ENCODE results near the gene ZC3H18.

DNA sequence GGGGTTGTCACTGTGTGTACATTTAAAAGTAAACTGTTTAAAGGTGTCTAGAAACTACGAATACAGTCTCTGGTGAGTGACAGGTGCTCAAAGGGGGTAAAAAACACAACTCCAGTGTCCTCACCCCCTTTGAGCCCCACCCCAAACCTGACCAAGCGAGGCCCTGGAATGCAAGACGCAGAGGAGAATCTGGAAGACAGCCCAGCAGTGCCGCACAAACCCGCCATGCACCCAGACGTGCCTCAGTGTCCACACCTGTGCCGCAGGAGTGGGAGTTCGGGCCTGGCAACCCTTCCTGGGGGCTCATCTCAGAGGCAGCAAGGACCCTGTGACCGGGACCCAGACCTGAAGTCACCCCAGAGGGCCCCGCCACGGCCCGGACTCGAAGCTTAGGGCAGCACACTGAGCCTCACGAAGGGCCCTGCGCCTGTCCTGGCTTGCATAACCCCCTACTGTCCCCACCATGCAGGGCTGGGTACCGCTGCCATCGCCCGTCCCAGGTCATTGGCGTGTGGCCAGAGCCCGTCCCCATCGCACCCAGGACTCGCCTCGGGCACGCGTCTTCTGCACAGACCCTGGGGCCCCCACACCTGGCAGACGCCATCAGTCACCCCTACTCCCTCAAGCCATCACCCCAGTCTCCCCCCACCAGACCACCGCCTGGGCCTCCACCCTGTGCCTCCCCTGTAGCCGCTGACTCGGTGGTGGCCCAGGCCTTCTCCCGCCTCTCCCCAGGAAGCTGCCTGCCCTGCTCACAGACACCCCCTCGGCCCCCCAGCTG lies 33.0 kb upstream of the ZC3H18 start:
- TF ChIP-seq, protein P1, sequence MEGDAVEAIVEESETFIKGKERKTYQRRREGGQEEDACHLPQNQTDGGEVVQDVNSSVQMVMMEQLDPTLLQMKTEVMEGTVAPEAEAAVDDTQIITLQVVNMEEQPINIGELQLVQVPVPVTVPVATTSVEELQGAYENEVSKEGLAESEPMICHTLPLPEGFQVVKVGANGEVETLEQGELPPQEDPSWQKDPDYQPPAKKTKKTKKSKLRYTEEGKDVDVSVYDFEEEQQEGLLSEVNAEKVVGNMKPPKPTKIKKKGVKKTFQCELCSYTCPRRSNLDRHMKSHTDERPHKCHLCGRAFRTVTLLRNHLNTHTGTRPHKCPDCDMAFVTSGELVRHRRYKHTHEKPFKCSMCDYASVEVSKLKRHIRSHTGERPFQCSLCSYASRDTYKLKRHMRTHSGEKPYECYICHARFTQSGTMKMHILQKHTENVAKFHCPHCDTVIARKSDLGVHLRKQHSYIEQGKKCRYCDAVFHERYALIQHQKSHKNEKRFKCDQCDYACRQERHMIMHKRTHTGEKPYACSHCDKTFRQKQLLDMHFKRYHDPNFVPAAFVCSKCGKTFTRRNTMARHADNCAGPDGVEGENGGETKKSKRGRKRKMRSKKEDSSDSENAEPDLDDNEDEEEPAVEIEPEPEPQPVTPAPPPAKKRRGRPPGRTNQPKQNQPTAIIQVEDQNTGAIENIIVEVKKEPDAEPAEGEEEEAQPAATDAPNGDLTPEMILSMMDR (IDR thresholded peaks at IDR 0.05), result no peak
- no peak for TF ChIP-seq POLR2A (IDR thresholded peaks at IDR 0.05)

Measured in right lobe of liver (tissue), 4 donors.